GM18868 (cell line): ENCODE data around the gene NR1H3.
"Not testable (repeated sequence)": the region's sequence is repeated elsewhere in the genome, so short reads cannot be mapped to it uniquely, and the experiment has no call there.

ENCODE experiments used
- ATAC-seq: cut with Tn5 transposase; IDR thresholded peaks from one replicate; pipeline ENCODE4 v1.9.1; 2021; ENCODE audit warnings: mild to moderate bottlenecking, moderate library complexity; ENCODE audit not compliant: unreplicated experiment

Gene NR1H3

DNA sequence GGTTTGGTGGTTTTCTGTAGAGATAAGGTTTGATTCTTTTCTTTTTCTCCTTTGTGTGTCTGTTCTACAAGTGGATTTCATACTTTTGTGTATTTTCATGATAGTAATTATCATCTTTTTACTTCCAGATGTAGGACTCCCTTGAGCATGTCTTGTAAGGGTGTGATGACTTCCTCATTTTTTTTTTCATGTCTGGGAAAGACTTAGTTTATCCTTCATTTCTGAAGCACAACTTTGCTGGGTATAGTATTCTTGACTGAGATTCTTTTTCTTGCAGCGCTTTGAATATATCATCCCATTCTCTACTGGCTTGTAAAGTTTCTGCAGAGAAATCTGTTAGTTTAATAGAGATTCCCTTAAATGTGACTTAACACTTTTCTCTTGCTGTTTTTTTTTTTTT, 45.1 kb downstream of the NR1H3 start:
- no peak for ATAC-seq

DNA sequence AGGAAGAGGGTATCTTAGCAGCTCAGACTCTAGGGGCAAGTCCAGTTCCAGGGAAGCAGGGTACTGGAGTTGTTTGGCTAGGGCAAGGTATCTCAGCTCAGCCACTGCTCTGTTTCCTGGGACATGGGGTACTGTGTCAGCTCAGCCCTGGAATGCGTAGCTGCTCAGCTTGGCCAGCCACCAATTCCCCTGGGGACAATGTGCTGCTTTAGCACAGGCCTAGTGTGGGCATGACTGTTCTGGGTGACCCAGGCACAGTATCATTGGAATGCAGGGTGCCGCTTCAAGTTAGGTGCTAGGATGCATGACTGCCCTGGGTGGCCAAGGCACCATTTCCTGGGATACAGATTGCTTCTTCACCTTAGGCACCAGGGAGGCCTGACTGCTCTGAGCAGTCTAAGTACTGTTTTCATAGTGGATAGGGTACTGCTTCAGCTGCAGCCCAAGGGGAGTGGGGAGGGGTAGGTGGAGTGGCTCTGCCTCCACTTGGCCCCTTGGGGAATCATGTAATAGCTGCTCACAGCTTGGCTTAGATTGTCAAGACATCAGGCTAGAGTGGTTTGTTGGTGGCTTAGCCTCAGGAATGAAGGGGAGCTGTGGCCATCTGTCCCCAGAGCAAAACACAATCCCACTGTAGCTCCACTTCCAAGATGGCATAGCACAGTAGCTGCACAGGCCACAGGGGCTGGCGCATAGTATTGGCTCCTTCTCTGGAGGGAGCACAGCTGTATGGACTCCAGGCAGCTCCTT, 48.1 kb downstream of the NR1H3 start:
- ATAC-seq: no peak

GRCh38 chr11:47306484-47306844, 48.7 kb downstream of the NR1H3 start:
- ATAC-seq: no peak

DNA sequence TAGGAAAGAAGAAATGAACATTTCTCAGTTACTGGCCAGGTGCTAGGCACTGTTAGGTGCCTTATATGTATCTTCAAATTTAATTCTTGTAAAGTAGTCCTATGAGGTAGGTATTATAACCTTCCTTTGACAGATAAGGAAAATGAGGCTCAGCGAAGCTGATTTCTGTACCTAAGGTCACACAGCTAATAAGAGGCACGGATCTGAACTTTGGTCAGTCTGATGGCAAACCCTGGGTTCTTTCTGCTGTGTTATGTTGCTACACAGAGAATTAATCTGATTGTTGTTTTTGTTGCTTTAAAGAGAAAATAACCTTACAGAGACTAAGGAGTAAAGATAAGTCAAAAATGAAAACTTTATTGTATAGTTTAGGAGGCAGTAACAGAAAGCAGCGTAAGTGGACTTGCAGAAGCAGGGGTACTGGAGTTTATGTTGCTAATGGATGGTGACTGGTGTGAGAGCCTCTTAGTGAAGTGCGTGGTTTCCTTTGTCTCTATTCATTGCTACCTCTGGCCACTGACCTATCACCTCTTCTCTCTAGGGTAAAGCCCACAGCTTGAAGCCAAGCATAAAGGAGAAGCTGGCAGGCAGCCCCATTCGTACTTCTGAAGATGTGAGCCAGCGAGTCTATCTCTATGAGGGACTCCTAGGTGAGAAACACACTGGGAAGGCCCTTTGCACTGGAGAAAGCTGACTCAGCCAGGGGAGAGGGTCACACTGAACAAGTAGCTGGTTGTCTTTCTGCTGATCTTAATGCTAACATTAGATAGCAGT, 50.4 kb downstream of the NR1H3 start:
- ATAC-seq: no peak

GRCh38 chr11:47314992-47315391, 57.2 kb downstream of the NR1H3 start:
- no peak for ATAC-seq

DNA sequence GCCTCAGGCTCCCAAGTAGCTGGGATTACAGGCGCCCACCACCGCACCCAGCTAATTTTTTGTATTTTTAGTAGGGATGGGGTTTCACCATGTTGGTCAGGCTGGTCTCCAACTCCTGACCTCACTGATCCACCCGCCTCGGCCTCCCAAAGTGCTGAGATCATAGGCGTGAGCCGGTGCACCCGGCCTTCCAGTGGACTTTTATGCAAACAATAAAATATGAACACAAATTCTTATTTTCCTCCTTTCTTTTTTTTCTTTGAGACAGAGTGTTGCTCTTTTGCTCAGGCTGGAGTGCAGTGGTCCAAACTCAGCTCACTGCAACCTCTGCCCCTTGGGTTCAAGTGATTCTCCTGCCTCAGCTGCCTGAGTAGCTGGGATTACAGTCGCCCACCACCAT, 58.7 kb downstream of the NR1H3 start:
- not testable (repeated sequence) for ATAC-seq

DNA sequence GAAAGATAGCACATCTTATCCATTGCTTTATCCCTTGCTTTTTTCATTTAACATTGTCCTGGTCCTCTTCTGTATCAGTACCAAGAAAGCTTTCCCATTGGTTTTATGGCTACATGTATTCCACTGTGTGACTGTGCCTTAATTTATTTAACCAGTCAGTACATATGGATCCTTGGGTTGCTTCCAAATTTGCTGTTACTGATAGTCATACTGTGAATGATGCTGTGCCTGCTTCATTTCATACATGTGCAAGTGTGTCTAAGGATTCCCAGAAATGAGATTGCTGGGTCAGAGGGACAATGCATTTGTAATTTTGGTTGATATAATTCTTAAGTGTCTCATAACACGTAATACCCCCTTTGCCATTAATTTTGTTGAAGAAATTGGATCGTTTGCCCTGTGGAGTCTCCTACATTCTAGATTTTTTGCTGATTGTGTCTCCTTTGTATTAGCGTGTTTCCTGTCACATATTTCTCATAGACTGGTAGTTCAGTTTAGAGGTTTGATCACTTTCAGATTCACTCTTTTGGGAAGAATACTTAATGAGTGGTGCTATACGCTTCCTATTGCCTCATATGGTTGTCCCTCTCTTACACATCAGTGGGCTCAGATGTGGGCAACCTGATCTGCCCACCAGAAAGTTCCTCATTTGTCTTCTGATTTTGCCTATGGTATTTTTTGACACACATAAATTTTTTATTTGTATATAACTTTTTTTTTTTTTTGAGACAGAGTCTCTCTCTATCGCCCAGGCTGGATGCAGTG, 59.5 kb downstream of the NR1H3 start:
- ATAC-seq: peak; percentile 75

DNA sequence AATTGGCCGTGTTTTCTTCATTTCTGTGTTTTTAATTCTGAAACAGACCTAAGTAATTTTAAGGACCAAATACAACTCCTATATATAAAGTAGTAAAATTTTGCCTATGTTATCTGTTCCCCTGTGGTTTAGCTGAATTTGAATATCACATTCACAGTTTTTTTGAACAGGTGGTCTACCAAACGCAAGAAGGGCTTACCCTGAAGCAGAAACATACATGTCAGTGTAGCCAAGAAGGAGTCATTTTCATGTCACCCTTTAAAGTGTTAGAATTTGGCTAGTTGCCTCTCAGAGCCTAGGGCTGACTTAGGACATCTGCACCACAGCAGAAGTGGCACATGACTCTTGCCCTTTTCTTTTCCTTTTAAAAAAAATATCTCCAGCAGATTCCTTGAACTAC, 60.4 kb downstream of the NR1H3 start:
- no peak for ATAC-seq
